A673 (cell line): ENCODE data around the gene SDK1.

ENCODE experiments used
- EZH2 ChIP-seq: fragments of 200-600 bp; sonication (generic); IDR thresholded peaks from 2 replicates; pipeline ENCODE4 v1.6.1; 2017; ENCODE audit warnings: borderline replicate concordance, low read depth, mild to moderate bottlenecking, mixed read lengths, antibody characterized with exemption, low read length; ENCODE audit not compliant: poor library complexity, severe bottlenecking
- TF ChIP-seq, protein P1 (sequence below): fragments of 300-800, 200-600 bp; sonication (generic); conservative IDR thresholded peaks from 2 replicates; pipeline ENCODE4 v1.5.1; 2017; ENCODE audit warnings: low read depth, mild to moderate bottlenecking, antibody characterized with exemption, low read length, moderate library complexity, mixed read lengths

DNA sequence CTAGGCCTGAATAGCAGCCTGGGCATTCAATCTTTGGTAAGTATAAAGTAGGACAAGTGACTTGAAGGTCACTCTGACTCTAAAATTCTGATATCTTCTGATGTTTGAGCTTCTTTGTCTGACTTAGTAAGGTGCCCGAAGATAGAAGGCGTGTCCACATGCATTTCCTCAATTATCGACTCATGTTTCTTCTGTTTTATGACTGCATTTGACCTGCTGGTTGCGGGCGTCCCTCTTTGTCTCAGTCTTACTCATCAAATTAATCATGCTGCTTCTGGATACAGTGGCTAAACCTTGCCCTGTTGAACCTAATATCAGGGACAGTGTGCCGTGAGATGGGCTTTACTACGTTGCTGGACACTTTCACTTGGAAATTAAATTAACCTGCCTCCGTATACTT, 534.1 kb downstream of the SDK1 start:
- TF ChIP-seq, protein P1, sequence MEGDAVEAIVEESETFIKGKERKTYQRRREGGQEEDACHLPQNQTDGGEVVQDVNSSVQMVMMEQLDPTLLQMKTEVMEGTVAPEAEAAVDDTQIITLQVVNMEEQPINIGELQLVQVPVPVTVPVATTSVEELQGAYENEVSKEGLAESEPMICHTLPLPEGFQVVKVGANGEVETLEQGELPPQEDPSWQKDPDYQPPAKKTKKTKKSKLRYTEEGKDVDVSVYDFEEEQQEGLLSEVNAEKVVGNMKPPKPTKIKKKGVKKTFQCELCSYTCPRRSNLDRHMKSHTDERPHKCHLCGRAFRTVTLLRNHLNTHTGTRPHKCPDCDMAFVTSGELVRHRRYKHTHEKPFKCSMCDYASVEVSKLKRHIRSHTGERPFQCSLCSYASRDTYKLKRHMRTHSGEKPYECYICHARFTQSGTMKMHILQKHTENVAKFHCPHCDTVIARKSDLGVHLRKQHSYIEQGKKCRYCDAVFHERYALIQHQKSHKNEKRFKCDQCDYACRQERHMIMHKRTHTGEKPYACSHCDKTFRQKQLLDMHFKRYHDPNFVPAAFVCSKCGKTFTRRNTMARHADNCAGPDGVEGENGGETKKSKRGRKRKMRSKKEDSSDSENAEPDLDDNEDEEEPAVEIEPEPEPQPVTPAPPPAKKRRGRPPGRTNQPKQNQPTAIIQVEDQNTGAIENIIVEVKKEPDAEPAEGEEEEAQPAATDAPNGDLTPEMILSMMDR, result no peak
- TF ChIP-seq EZH2, result no peak
